RWPE2 (cell line): ENCODE measurements around the gene DCLK2.

Experiments
- ATAC-seq: fragments of 200-7000 bp; cut with Tn5 transposase; 3 replicates; pipeline ENCODE4 v1.9.1; 2021; ENCODE audit warnings: low read depth
- DNase-seq: peaks from one replicate; pipeline ENCODE4 v3.0.0-alpha.2; 2020; ENCODE audit warnings: low spot score
- H3K27ac ChIP-seq: fragments of 450-650 bp; 2 replicates; pipeline ENCODE4 v1.5.1; 2017; ENCODE audit warnings: mild to moderate bottlenecking; ENCODE audit not compliant: poor library complexity, severe bottlenecking
- H3K27me3 ChIP-seq: fragments of 250-450 bp; sonication (Bioruptor Pico); 2 replicates; pipeline ENCODE4 v1.5.1; 2021; ENCODE audit warnings: mild to moderate bottlenecking, moderate library complexity; ENCODE audit not compliant: insufficient read depth, poor library complexity, severe bottlenecking
- H3K36me3 ChIP-seq: fragments of 250-450 bp; sonication (Bioruptor Pico); 2 replicates; pipeline ENCODE4 v1.5.1; 2020; ENCODE audit warnings: low read depth, mild to moderate bottlenecking, moderate library complexity
- H3K4me1 ChIP-seq: fragments of 250-450 bp; sonication (Bioruptor Pico); 2 replicates; pipeline ENCODE4 v1.5.1; 2021; ENCODE audit warnings: mild to moderate bottlenecking, moderate library complexity; ENCODE audit not compliant: insufficient read depth, poor library complexity, severe bottlenecking
- H3K4me3 ChIP-seq: fragments of 250-450 bp; sonication (Bioruptor Pico); 2 replicates; pipeline ENCODE4 v1.5.1; 2021; ENCODE audit warnings: mild to moderate bottlenecking, moderate library complexity; ENCODE audit not compliant: severe bottlenecking
- H3K9me3 ChIP-seq: fragments of 250-450 bp; sonication (Bioruptor Pico); 2 replicates; pipeline ENCODE4 v1.5.1; 2021; ENCODE audit warnings: mild to moderate bottlenecking, moderate library complexity; ENCODE audit not compliant: severe bottlenecking
- CTCF ChIP-seq: fragments of 450-650 bp; IDR thresholded peaks from one replicate; pipeline ENCODE4 v1.5.1; 2017; ENCODE audit warnings: mild to moderate bottlenecking, moderate library complexity; ENCODE audit not compliant: poor library complexity, severe bottlenecking

The DCLK2 gene

DNA sequence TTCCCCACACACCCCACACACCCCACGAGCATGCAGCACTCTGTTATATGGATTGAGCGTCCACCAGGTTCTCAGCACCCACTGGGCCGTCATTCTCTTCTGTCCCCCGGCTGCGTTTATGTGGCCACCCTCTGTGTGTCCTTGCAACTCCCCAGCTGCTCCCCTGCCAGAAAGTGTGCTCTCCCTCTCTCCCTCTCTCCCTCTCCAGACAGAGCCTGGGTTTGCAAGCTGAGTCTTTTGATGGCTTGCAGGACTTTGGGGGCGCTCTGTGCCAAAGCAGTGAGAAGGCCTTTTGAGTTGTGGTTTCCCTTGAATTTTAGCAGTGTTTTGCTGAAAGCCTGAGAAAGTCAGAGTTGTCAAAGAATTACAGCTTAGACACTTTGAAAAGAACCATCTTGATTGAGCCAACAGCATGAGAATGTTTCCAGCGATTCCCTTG is 173.5 kb downstream of the DCLK2 start:
- ATAC-seq (no peak), DNase-seq (no peak)
- Histone ChIP-seq H3K27ac (no peak overlapping the region), H3K4me1 (no peaks in the 10 kb centered on the region), H3K36me3 (no peaks in the 10 kb centered on the region), H3K27me3 (no peaks in the 10 kb centered on the region), H3K4me3 (no peak overlapping the region), H3K9me3 (no peaks in the 10 kb centered on the region)
- TF ChIP-seq CTCF: no peak

DNA sequence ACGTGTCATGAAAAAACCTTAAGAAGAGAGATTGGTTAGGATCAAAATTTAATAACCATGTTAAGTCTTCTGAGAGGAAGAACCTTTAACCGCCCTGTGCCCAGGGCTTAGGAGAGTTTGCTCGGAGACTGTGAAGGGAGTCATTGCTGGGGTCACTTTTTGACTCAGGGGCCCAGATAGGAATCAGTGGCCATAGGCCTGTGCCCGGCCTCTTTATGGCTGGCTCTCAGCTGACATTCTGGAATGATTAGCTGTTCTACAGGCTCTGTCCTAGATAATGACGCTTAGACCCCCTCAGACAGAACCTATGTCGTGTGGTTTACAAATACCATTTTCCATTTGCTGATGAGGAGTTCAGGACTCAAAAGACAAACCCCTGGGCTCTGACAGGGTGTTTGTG is 174.1 kb downstream of the DCLK2 start:
- no peaks in the 10 kb centered on the region for H3K36me3 ChIP-seq
- H3K9me3 ChIP-seq: no peaks in the 10 kb centered on the region
- H3K4me1 ChIP-seq: peaks cover 3% of the 10 kb centered on the region
- no peak for DNase-seq
- no peaks in the 10 kb centered on the region for H3K27me3 ChIP-seq
- H3K4me3 ChIP-seq: no peak overlapping the region
- ATAC-seq: no peak
- no peak for TF ChIP-seq CTCF
- no peak overlapping the region for H3K27ac ChIP-seq

DNA sequence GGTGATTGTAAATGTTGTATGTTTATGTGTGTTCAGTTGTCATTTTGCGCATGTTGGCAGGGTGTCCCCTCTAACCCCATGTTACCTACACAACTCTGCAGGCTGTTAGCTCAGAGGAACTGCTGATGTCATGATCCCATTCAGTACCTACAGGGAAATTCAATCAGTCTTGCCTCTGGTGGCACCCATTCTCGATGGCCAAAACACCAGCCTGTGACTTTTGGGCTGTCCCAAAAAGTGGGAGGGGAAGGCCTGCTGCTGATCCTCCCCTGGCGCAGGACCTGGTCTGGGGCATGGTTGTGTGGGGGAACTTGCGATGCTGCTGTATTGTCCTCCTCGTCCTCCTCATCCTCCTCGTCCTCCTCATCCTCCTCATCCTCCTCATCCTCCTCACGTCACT is 174.5 kb downstream of the DCLK2 start:
- TF ChIP-seq CTCF: no peak

DNA sequence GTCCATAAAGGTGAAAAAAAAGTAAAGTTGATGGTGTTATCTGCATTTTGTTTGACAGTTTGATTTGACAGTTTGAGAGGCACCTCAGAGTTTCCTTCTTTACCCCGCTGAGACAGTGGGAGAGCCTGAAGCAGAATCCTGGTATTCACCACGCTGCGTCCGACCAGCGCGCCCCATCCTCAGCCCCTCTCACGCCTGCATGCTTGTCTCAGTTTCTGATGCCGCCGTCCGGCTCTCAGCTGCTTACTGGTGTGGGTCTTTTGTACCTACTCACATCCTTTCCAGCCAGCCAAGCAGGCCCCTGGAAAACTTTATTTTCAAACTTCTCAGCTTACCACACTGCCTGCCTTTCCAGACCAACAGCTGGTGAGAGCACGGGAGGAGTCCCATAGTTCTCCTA is 175.2 kb downstream of the DCLK2 start:
- ATAC-seq (no peak), DNase-seq (no peak)
- H3K36me3 ChIP-seq: no peaks in the 10 kb centered on the region
- H3K27ac ChIP-seq: no peak overlapping the region
- peaks cover 11% of the 10 kb centered on the region for H3K4me1 ChIP-seq
- no peak overlapping the region for H3K4me3 ChIP-seq
- no peak for TF ChIP-seq CTCF
- H3K9me3 ChIP-seq: no peaks in the 10 kb centered on the region
- no peaks in the 10 kb centered on the region for H3K27me3 ChIP-seq

More for the DNA sequence above, 174.5 kb downstream of the DCLK2 start:
- Histone ChIP-seq H3K36me3 (no peaks in the 10 kb centered on the region), H3K9me3 (no peaks in the 10 kb centered on the region), H3K4me1 (peaks cover 6% of the 10 kb centered on the region), H3K27ac (no peak overlapping the region), H3K4me3 (no peak overlapping the region), H3K27me3 (no peaks in the 10 kb centered on the region)
- ATAC-seq (no peak), DNase-seq (no peak)

- H3K4me3 ChIP-seq: no peak overlapping the region
- no peaks in the 10 kb centered on the region for H3K27me3 ChIP-seq
- H3K27ac ChIP-seq: no peak overlapping the region
- no peak for ATAC-seq
- TF ChIP-seq CTCF: no peak
- H3K4me1 ChIP-seq: peaks cover 17% of the 10 kb centered on the region
- no peak for DNase-seq
- no peaks in the 10 kb centered on the region for H3K9me3 ChIP-seq
- H3K36me3 ChIP-seq: no peaks in the 10 kb centered on the region
Observed at GRCh38 chr4:150253965-150254630, 175.9 kb downstream of the DCLK2 start.
